Kidney epithelial cell (primary cell): ENCODE data around the gene CCNT2. TPM values are rescaled to one million over a fixed set of nuclear protein-coding genes. Genes with fewer than 3 reads are reported as not detected.
"Not testable (repeated sequence)": the region's sequence is repeated elsewhere in the genome, so short reads cannot be mapped to it uniquely, and the experiment has no call there.

ENCODE experiments used
- DNase-seq: peaks from one replicate; pipeline ENCODE4 v3.0.0-alpha.2; 2010; ENCODE audit warnings: low read depth
- H3K27me3 ChIP-seq: 2 replicates; pipeline ENCODE4 v1.6.0; 2011; ENCODE audit warnings: low read length; ENCODE audit not compliant: control insufficient read depth, insufficient read depth
- H3K36me3 ChIP-seq: 2 replicates; pipeline ENCODE4 v1.5.1; 2011; ENCODE audit warnings: low read length; ENCODE audit not compliant: control insufficient read depth, insufficient read depth
- H3K4me3 ChIP-seq: 2 replicates; pipeline ENCODE4 v1.5.1; 2011; ENCODE audit warnings: low read depth, mild to moderate bottlenecking, control low read depth, low read length
- total RNA-seq: library from RNA; depleted of rRNA; stranded (reverse); fragments of >200 nt; gene quantifications from 2 replicates; pipeline ENCODE4 v1.2.3, GENCODE V29; 2015
- TF ChIP-seq, protein P1 (sequence below): IDR thresholded peaks from 2 replicates; pipeline ENCODE4 v1.5.1; 2011; ENCODE audit warnings: mild to moderate bottlenecking, moderate library complexity, low read length, control low read depth, inconsistent platforms; ENCODE audit not compliant: insufficient read depth, poor library complexity, severe bottlenecking

Gene CCNT2
- total RNA-seq, 1 donor from 2014 or later, result 16.8 TPM

GRCh38 chr2:134976074-134976702 is 57.6 kb downstream of the CCNT2 start:
- H3K4me3 ChIP-seq, result no peak overlapping the region
- no peak for DNase-seq
- TF ChIP-seq, protein P1, sequence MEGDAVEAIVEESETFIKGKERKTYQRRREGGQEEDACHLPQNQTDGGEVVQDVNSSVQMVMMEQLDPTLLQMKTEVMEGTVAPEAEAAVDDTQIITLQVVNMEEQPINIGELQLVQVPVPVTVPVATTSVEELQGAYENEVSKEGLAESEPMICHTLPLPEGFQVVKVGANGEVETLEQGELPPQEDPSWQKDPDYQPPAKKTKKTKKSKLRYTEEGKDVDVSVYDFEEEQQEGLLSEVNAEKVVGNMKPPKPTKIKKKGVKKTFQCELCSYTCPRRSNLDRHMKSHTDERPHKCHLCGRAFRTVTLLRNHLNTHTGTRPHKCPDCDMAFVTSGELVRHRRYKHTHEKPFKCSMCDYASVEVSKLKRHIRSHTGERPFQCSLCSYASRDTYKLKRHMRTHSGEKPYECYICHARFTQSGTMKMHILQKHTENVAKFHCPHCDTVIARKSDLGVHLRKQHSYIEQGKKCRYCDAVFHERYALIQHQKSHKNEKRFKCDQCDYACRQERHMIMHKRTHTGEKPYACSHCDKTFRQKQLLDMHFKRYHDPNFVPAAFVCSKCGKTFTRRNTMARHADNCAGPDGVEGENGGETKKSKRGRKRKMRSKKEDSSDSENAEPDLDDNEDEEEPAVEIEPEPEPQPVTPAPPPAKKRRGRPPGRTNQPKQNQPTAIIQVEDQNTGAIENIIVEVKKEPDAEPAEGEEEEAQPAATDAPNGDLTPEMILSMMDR, result no peak
- H3K27me3 ChIP-seq, result no peaks in the 10 kb centered on the region
- no peaks in the 10 kb centered on the region for H3K36me3 ChIP-seq

DNA sequence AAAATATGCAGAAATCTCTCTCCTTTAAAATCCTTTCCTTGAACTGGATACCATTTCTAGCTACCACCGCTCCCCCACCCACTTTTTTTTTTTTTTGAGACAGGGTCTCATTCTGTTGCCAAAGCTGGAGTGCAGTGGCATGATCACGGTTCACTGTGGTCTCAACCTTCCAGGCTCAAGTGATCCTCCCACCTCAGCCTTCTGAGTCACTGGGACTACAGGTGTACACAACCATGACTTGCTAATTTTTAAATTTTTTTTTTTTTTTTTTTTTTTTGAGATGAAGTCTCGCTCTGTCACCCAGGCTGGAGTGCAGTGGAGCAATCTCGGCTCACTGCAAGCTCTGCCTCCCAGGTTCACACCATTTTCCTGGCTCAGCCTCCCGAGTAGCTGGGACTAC is 58.5 kb downstream of the CCNT2 start:
- not testable (repeated sequence) for H3K27me3 ChIP-seq, H3K36me3 ChIP-seq, H3K4me3 ChIP-seq, DNase-seq

- TF ChIP-seq, protein P1, result no peak
- DNase-seq, result no peak
- H3K36me3 ChIP-seq, result no peaks in the 10 kb centered on the region
- H3K27me3 ChIP-seq, result no peaks in the 10 kb centered on the region
- no peak overlapping the region for H3K4me3 ChIP-seq
These were observed 60.6 kb downstream of the CCNT2 start for GRCh38 chr2:134979221-134979620.

DNA sequence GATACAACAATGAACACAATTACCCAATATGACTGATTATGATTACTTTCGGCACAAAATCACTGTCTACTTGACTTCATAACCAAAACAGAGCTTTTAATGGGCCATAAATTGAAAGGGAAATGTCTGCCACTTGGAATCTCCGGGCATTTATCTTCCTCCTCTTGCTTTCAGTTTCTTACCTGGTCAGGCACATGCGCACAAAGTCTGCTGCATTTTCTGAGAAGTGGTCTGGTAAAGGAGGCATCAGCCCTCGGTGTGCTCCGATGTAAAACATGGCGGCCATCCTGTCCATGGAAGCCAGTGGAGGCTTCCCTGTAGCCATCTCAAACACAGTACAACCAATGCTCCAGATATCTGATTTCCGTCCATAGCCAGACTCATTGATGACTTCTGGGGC is 62.0 kb downstream of the CCNT2 start:
- H3K4me3 ChIP-seq, result no peak overlapping the region
- H3K27me3 ChIP-seq, result no peaks in the 10 kb centered on the region
- no peak for DNase-seq
- H3K36me3 ChIP-seq, result no peaks in the 10 kb centered on the region
- TF ChIP-seq, protein P1, result no peak

DNA sequence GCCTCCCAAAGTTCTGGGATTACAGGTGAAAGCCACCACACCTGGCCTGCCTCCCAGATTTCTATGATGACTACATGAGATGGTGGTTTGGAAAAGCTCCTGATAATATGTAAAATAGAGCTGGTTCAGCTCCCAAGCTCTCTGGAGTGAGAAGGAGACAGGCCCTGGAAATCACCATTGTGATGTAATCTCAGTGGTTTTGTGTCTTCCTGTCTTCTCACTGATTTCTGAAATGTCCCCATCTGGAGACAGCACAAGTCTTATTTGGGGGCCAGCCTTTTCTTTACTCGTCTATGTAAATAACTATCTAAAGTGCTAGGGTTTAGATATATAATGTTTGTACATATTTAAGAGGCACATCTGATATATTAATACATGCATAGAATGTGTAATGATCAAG is 64.0 kb downstream of the CCNT2 start:
- Histone ChIP-seq H3K4me3 (no peak overlapping the region), H3K27me3 (no peaks in the 10 kb centered on the region), H3K36me3 (no peaks in the 10 kb centered on the region)
- TF ChIP-seq, protein P1, result no peak
- DNase-seq, result no peak

- TF ChIP-seq, protein P1, result no peak
- H3K4me3 ChIP-seq, result no peak overlapping the region
- no peaks in the 10 kb centered on the region for H3K27me3 ChIP-seq
- H3K36me3 ChIP-seq, result no peaks in the 10 kb centered on the region
- DNase-seq, result no peak
These were observed 66.4 kb downstream of the CCNT2 start for GRCh38 chr2:134985061-134985460.
